Sigmoid colon (tissue), 3 donors: Measurements from ENCODE around the gene CENPA.
A peak's percentile ranks its signal among the peaks of the same experiment; 100 is the strongest.

Experiments used
- CTCF ChIP-seq, 4 experiments: fragments of 450-650 bp in 3 of 4; fragments of 200-600 bp in 1 of 4; IDR thresholded peaks; one replicate each; pipeline ENCODE4 v1.5.1; 2016 to 2019; ENCODE audit warnings: antibody characterized with exemption in 4 of 4, mild to moderate bottlenecking in 3 of 4, moderate library complexity in 2 of 4
- POLR2A ChIP-seq, 2 donors: fragments of 450-650 bp; IDR thresholded peaks; one replicate each; pipeline ENCODE4 v1.6.1; 2016; ENCODE audit warnings: antibody characterized with exemption in 2 of 2, mild to moderate bottlenecking in 2 of 2, moderate library complexity in 2 of 2

GRCh38 chr2:26772064-26773001 lies 13.5 kb upstream of the CENPA start:
- TF ChIP-seq POLR2A (IDR thresholded peaks at IDR 0.05): peak in 1 of 2 donors; percentile 10
- TF ChIP-seq CTCF (IDR thresholded peaks at IDR 0.05): no peak
